CD4-positive, alpha-beta T cell (primary cell): ENCODE results near the gene WDR31. TPM values are rescaled to one million over a fixed set of nuclear protein-coding genes. Genes with fewer than 3 reads are reported as not detected.

Experiments
- ATAC-seq: fragments of 200-7000 bp; cut with Tn5 transposase; one replicate; pipeline ENCODE4 v1.10.0; 2022; ENCODE audit warnings: mild to moderate bottlenecking; ENCODE audit not compliant: poor library complexity
- CTCF ChIA-PET: fragments of 350-600 bp; sonication (Branson Sonifier 250); formaldehyde crosslinking; loops from one replicate; lab custom pipeline; 2021; ENCODE audit warnings: antibody characterized with exemption, inconsistent platforms; lab: Charles Lee
- POLR2A ChIA-PET: fragments of 350-600 bp; sonication (Branson Sonifier 250); formaldehyde crosslinking; loops from one replicate; lab custom pipeline; 2021; ENCODE audit warnings: antibody characterized with exemption, inconsistent platforms; lab: Charles Lee
- DNase-seq, 14 experiments: peaks; one replicate each; pipeline ENCODE4 v3.0.0-alpha.2; 2013 to 2020; ENCODE audit warnings: mixed read lengths in 2 of 14
- H3K27ac ChIP-seq, 2 donors: one replicate each; pipeline versions ENCODE4 v1.5.1 to v1.7.0; 2013; ENCODE audit warnings: low read length in 2 of 2, low read depth in 1 of 2, mild to moderate bottlenecking in 1 of 2
- H3K27me3 ChIP-seq, 2 experiments: 1 replicate in 1 of 2; 2 replicates in 1 of 2; pipeline versions ENCODE4 v1.6.1 to v1.7.0; 2013; ENCODE audit warnings: low read length in 2 of 2, control low read depth in 1 of 2, mild to moderate bottlenecking in 1 of 2, moderate library complexity in 1 of 2; ENCODE audit not compliant: insufficient read depth in 2 of 2, control insufficient read depth in 1 of 2
- H3K36me3 ChIP-seq: one replicate; pipeline ENCODE4 v1.6.1; 2013; ENCODE audit warnings: low read length, control low read depth; ENCODE audit not compliant: insufficient read depth
- H3K4me1 ChIP-seq: one replicate; pipeline ENCODE4 v1.6.1; 2013; ENCODE audit warnings: low read length, control low read depth; ENCODE audit not compliant: insufficient read depth
- H3K4me3 ChIP-seq: one replicate; pipeline ENCODE4 v1.5.1; 2013; ENCODE audit warnings: mild to moderate bottlenecking, low read length, moderate library complexity
- H3K9me3 ChIP-seq, 2 experiments: 1 replicate in 1 of 2; 2 replicates in 1 of 2; pipeline versions ENCODE4 v1.6.1 to v1.7.0; 2013; ENCODE audit warnings: low read length in 2 of 2, mild to moderate bottlenecking in 2 of 2, control low read depth in 1 of 2, moderate library complexity in 1 of 2; ENCODE audit not compliant: control insufficient read depth in 1 of 2, insufficient read depth in 1 of 2
- H3K27ac Mint-ChIP-seq: one replicate; pipeline ENCODE4 v1.8.0; 2020; ENCODE audit warnings: mixed read lengths
- H3K27me3 Mint-ChIP-seq: one replicate; pipeline ENCODE4 v1.8.0; 2021; ENCODE audit warnings: mixed read lengths
- H3K36me3 Mint-ChIP-seq: one replicate; pipeline ENCODE4 v1.8.0; 2021; ENCODE audit warnings: low read depth, mixed read lengths
- H3K4me1 Mint-ChIP-seq: one replicate; pipeline ENCODE4 v1.8.0; 2021; ENCODE audit warnings: low read depth, mixed read lengths
- H3K4me3 Mint-ChIP-seq: one replicate; pipeline ENCODE4 v1.8.0; 2020; ENCODE audit warnings: mild to moderate bottlenecking, mixed read lengths
- H3K9me3 Mint-ChIP-seq: one replicate; pipeline ENCODE4 v1.8.0; 2020; ENCODE audit warnings: mixed read lengths
- CTCF ChIP-seq: fragments of 200-600 bp; IDR thresholded peaks from one replicate; pipeline ENCODE4 v1.8.0; 2022; ENCODE audit warnings: antibody characterized with exemption, mild to moderate bottlenecking
- intact Hi-C, 2 experiments: fragments of 100-400 bp; cut with DNase I in 1 of 2; cut with micrococcal nuclease in 1 of 2; formaldehyde crosslinking; loops; one replicate each; pipeline versions ENCODE4 v1.15.1 to v1.9.0; 2023 to 2025; cut with DNase I, micrococcal nuclease
- total RNA-seq, 174 experiments: library from RNA in 2 of 174; stranded (reverse) in 2 of 174; gene quantifications; one replicate each; pipeline ENCODE4 v1.2.3 and lab custom pipeline; 2021 to 2026

The WDR31 gene
- total RNA-seq, 2 experiments from 2014 or later = 0.14 to 0.22 TPM

- ATAC-seq (no peak), DNase-seq (no peak)
- CTCF ChIA-PET = no interaction called here
- peaks cover 47% of the 10 kb centered on the region for H3K36me3 ChIP-seq
- no peak overlapping the region for H3K4me3 ChIP-seq
- H3K4me1 Mint-ChIP-seq = no peaks in the 10 kb centered on the region
- no peaks in the 10 kb centered on the region for H3K4me1 ChIP-seq
- intact Hi-C loops = no loop called here
- POLR2A ChIA-PET = no interaction called here
- no peaks in the 10 kb centered on the region for H3K27me3 ChIP-seq
- no peaks in the 10 kb centered on the region for H3K9me3 ChIP-seq
- H3K36me3 Mint-ChIP-seq = peaks cover 53% of the 10 kb centered on the region
- H3K27ac ChIP-seq = no peak overlapping the region
- no peak overlapping the region for H3K27ac Mint-ChIP-seq
- no peaks in the 10 kb centered on the region for H3K9me3 Mint-ChIP-seq
- no peak overlapping the region for H3K4me3 Mint-ChIP-seq
- H3K27me3 Mint-ChIP-seq = no peaks in the 10 kb centered on the region
- TF ChIP-seq CTCF = no peak
Observed at GRCh38 chr9:113293285-113293878, 46.7 kb downstream of the WDR31 start.

- TF ChIP-seq CTCF = no peak
- H3K27me3 Mint-ChIP-seq = no peaks in the 10 kb centered on the region
- intact Hi-C loops = no loop called here
- H3K9me3 Mint-ChIP-seq = no peaks in the 10 kb centered on the region
- DNase-seq = no peak
- ChIA-PET CTCF (no interaction called here), POLR2A (no interaction called here)
- Histone ChIP-seq H3K9me3 (no peaks in the 10 kb centered on the region), H3K36me3 (peaks cover 77% of the 10 kb centered on the region), H3K27me3 (no peaks in the 10 kb centered on the region), H3K4me1 (no peaks in the 10 kb centered on the region), H3K4me3 (no peak overlapping the region), H3K27ac (no peak overlapping the region)
- no peak overlapping the region for H3K27ac Mint-ChIP-seq
- ATAC-seq = no peak
- peaks cover 80% of the 10 kb centered on the region for H3K36me3 Mint-ChIP-seq
- H3K4me1 Mint-ChIP-seq = no peaks in the 10 kb centered on the region
- H3K4me3 Mint-ChIP-seq = no peak overlapping the region
Observed at GRCh38 chr9:113290052-113290607, 49.9 kb downstream of the WDR31 start.

DNA sequence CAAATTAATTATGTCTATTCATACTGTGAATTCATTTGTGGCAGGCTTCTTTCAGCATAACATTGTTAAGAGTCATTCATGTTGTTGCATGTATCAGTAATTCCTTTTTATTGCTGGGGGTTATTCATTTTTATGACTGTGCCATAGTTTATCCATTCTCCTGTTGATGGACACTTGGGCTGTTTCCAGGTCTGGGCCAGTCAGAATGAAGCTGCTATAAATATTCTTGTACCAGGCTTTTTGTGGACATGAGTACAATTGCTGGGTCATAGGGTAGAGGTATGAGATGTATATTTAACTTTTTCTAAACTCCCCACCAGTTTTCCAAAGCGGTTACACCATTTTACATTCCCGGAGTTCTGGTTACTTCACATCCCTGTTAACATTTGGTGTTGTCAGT, 51.0 kb downstream of the WDR31 start:
- TF ChIP-seq CTCF = no peak
- intact Hi-C loops = no loop called here
- POLR2A ChIA-PET = no interaction called here
- no peak for DNase-seq
- Histone ChIP-seq H3K9me3 (no peaks in the 10 kb centered on the region), H3K4me3 (no peak overlapping the region), H3K27ac (no peak overlapping the region), H3K36me3 (peaks cover 87% of the 10 kb centered on the region), H3K4me1 (no peaks in the 10 kb centered on the region), H3K27me3 (no peaks in the 10 kb centered on the region)
- Mint-ChIP-seq H3K4me1 (no peaks in the 10 kb centered on the region), H3K9me3 (no peaks in the 10 kb centered on the region), H3K27ac (no peak overlapping the region), H3K27me3 (no peaks in the 10 kb centered on the region), H3K4me3 (no peak overlapping the region), H3K36me3 (peaks cover 89% of the 10 kb centered on the region)
- ATAC-seq = no peak
- CTCF ChIA-PET = no interaction called here
